ENCODE measurements around the gene YY2.

Gene YY2

DNA sequence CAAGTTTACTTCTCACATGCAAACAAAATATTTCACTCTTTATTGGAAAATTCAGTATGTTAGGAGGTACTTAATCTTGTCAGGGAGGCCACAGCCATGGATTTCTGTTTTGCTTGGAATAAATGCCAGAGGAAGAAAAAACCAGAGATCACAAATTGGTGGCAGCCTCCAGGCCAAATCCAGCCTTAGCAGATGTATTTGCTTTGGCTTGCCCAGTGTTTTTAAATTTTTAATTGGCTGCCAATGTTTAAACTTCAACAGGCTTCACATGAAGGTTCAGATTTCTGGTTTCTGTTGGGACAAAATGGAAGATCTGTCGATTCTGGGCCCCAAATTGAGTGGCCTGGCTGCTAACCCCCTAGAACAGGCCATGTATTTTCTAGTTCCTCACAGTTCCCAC lies 19.2 kb downstream of the YY2 start:
- no peak for DNase-seq (ENCODE audit: low read depth)

DNA sequence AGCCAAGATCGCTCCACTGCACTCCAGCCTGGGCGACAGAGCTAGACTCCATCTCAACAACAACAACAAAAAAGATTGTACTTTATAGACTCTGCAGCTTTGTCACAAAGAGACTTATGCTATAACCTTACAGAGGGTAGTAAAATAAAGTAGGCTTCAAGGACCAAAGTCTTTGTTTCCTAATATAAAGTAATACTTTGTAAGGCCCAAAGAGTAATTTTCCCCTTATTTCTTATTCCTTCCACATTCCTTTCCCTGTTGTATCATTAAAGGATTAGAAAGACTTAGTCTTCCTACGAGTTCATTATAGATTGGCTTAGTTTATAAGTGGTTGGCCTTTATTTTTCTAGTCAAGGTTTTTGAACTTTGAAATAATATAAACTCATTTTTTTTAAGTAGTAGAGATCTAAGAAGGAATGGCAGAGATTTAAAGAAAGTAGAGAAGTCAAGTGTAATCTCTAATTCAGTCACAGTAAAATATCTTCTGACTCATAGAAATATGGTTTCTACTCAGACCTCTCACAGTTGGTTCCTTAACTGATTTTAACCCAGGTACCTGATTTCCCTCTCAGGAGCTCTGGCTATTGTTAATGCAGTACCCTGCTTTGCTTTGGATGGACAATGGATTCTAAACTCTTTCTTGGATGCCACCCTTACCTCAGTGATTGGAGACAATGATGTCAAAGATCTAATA lies 26.2 kb downstream of the YY2 start:
- no peak for DNase-seq (ENCODE audit: low read depth)

- DNase-seq (ENCODE audit: low read depth): no peak
These were observed 27.5 kb downstream of the YY2 start for GRCh38 chrX:21883258-21883657.

DNA sequence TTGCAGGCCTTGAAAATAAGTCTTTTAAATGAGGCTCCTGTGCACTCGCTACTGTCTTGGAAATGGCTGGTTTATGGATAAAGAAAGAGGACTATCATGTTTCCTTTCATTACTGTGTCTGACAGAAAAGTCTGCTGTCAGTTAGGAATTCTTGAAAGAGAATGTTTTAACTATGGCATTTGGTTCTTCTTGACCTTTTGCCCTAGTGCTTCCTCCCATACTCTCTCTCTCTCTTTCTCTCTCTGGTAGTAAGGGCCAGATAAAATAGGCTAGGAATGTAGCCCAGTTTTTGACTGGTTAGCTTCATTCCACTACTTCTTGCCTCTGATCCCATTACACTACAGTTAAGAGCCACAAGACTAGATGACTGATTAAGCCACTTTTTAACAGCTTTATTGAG lies 29.8 kb downstream of the YY2 start:
- no peak for DNase-seq (ENCODE audit: low read depth)

DNA sequence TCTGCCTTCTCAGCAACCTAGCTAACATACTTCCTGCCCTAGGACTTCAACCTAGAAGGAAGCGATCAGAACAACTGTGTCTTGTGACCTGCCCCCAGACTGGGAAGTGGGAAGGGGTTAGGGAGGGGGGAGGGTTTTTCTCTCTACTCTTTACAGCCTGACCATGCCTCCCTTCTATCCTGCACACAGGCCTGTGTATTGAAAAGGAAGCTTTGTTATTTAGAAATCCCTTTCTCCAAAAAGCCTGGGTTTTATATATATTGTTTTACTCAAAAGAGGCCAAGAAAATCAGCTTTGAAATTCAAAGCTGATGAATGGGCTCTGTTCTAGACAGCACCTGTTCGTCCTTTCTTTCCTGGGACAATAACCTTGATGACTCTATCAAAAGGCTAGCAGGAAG lies 49.5 kb downstream of the YY2 start:
- DNase-seq (ENCODE audit: low read depth): no peak

GRCh38 chrX:21905953-21906352 lies 50.2 kb downstream of the YY2 start:
- no peak for DNase-seq (ENCODE audit: low read depth)

DNA sequence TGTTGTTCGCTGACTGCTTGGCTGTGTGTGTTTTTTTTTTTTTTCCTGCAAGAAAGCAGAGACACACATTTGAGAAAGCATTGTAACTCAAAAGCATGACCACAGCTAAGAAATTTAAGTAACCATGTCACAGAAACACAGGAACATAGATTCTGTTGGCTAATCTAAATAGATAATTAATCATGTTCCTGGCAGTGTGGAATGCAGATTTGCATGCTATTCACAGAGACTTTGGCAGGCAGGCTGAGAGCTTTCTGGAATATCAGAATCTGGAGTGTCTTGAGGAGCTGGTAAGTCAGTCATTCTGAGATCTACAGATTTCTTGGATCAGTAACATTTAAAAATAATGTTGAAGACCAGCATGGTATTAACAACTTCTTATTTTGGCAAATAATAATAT lies 51.5 kb downstream of the YY2 start:
- no peak for DNase-seq (ENCODE audit: low read depth)
